Activated T-cell treated with anti-CD3 and anti-CD28 coated beads for 48 hours (primary cell): ENCODE data around the gene KRTAP12-2.

Experiments
- DNase-seq: peaks from one replicate; pipeline ENCODE4 v3.0.0-alpha.2; 2020; ENCODE audit warnings: low read depth

KRTAP12-2 gene, protein sequence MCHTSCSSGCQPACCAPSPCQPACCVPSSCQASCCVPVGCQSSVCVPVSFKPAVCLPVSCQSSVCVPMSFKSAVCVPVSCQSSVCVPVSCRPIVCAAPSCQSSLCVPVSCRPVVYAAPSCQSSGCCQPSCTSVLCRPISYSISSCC

DNA sequence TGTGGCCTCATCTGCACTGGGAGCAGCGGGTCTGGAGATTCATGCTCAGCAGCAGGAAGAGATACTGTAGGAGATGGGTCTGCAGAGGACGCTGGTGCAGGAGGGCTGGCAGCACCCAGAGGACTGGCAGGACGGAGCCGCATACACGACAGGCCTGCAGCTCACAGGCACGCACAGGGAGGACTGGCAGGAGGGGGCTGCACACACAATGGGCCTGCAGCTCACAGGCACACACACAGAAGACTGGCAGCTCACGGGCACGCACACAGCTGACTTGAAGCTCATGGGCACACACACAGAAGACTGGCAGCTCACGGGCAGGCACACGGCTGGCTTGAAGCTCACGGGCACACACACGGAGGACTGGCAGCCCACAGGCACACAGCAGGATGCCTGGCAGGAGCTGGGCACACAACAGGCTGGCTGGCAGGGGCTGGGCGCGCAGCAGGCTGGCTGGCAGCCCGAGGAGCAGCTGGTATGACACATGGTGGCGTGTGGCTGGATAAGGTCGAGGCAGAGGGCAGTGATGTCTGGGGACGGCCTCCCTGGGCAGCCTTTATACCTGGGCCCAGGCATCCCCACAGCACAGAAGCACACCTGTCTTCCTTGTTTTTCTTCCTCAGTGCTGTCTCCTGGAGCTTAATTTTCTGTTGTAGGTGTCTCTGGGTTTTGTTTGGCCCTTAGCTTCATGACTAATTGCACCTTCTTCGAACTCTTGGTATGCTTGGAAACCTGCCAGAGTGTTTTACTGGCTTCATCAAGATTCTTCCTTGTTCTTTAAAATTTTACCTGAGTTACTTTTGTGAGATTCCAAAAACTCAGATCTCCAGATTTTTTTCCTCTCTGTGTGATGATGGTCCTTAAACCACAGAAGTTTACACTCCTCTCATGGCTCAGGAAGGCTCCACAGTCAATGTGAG lies at the start of gene KRTAP12-2:
Gene KRTAP12-2, minus strand, starts transcription at position 527 of the 920 bp plus-strand sequence. Its CDS starts 41 bp downstream, at position 486.
- DNase-seq = no peak

DNA sequence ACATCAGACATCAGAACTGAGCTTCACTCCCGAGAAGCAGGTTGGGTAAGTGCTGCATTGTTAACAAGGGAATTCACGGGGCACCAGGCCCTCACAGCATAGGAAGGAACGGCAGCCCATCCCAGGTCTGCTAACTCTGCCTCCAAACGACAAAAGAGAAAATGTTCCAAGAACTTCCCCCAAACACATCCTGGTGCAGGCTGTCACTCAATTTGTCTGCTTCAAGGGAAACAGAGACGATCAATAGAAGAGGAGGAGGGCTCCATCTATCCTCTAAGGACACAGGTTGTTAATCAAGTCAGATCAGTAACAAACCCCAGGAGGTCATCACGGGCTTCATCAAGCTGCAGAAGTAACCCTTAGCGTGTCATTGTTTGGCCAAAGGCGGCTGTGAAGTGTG lies 48.2 kb upstream of the KRTAP12-2 start:
- no peak for DNase-seq

DNA sequence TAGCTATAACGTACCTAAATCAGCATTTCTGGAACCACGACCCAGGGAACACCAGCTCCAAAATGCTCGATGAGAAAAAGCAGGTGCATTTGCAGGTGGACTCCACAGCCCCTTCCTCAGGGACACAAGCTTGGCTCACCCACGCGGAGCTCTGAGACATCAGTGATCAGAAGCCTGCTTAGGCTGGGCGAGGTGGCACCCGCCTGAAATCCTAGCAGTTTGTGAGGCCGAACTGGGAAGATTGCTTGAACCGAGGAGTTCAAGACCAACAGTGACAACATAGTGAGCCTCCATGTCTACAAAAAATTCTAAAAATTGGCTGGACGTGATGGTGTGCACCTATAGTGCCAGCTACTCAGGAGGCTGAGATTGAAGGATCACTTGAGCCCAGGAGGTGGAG lies 47.1 kb upstream of the KRTAP12-2 start:
- no peak for DNase-seq

DNA sequence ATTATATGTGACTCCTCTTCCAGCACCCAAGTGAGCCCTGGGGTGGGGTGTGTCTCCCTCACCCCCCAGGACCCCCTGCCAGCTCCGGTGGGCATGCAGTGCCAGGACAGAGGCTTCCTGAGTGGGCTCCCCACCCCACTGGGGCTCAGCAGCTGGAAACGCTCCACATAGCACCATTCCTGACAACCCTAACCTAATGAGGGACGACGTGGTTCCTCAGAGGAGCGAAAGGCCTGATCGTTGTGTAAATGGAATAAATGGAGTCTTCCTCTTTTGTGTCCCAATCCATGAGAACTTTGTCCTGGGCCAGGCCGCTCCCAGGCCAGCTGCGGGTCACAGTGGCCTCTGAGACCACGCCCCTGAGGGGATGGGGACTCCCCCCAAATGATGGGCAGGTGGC lies 46.4 kb upstream of the KRTAP12-2 start:
- DNase-seq = no peak

DNA sequence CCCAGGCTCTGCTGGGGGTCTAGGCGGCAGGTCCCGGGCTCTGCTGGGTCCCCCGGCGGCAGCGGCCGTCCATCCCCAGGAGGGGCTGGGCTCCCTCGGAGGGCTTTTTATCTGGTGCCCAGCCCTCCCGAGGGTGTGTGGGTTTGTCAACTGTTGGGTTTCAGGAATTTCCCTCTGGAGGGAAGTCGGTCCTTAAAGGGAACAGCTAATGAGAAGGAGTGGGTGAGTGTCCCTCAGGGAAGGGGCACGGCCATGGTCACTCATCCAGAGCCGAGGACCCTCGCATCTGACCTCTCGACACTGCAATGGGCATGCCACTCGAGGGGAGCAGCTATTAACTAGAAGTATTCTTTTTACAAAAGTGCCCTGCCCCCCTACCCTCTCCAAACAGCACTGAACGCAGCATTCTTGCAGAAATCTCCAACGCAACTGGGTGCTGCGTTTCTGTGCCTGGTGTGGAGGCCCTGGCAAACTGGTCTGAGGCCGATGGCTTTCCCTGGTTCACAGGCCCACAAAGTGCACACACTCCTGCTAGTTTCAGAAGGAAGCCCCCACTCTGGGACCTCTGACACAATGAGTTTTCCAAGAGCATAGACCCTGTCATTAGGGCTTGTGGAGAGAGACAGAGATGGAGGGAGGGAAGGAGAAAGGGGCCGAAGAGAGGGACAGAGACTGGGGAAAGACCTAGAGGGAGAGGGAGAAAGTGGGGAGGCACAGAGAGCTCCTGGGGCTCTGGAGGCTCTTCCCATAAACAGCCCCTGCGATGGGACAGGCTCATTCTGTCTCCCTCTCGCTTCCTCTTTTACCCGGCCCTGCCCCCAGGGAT lies 45.7 kb upstream of the KRTAP12-2 start:
- DNase-seq = no peak

DNA sequence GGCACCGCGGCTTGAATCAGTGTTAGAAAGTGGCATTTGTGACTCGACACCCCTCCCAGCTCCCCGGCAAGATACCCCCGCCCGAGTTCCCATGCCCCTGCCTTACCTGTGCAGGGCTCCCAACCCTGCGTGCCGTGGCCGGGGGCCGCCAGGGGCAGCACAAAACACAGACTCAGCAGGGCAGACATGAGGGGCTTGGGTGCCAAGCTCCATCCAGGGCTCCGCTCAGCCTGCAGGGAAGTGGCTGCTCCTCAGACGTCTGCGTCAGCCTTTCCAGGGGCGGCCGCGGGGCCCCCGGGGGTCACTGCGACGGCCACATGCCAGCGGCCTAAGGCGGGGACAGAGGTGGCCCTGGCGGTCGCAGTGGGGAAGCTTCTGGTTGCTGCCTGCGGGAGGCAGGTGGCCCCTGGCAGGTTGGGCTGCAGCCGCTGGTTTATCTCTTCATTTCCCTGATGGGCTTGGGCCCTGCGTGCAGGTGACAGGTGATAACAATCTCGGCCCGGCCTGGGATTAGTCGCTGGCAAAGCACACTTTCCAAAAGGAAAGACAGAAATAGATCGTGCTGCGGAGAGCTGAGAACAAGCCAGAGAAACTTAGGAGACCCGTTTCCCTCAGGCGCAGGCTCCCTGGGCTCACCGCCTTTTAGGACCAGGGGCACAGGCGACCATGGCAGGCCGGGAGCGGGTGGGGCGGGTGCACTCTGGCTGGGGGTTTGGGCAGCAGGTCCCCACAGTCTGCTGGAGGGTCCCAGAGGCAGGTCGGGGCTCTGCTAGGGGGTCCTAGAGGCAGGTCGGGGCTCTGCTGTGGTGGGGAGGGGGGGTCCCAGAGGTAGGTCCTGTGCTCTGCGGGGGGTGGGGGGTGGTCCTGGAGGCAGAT lies 44.8 kb upstream of the KRTAP12-2 start, which contains the start of gene TSPEAR:
Gene TSPEAR, minus strand, starts transcription at position 246 of the 876 bp plus-strand sequence. Its CDS starts 58 bp downstream, at position 188.
- DNase-seq = no peak

DNA sequence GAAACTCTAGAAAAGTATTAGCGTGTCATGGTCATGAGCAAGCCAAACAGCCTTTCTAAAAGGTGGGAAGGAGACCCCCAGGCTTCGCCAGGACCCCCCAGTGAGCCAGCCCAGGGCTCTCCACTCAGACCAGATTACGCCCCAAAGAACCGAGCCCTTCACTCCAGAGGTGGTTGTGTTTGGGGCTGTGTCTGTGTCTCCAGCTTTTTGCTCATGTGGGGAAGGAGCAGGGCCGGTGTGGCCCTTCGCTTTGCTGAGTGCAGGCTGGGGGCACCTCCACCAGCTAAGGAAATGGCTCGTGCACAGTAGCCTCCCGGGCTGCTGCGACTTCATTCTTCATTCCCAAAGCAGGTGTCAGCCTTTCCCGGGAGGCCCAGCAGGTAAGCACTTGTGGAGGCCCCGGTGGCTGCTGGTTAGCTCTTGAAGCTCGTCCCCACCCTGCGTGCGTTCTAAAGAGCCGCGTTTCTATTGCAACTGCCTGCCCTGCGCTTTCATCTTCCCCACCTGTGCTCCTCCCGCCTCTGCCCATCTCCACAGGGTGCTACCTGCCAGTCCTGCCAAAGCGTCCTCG lies 44.1 kb upstream of the KRTAP12-2 start:
- no peak for DNase-seq

DNA sequence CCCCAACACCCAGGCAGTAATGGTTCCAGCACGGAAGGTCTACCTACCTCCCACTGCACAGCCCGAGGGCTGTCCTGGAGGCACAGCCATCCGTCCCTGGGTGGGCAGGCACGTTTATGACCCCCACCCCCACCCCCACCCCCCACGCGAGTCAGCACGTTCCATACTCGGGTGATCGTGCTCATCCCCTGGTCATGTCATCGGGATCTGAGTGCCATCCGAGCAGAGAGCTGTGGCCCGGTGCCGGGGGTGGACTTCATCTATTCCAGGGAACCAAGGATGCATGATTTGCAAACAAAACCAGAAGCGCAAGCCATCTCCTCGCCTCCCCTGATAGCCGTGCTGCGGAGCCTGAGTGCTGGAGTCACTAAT lies 43.6 kb upstream of the KRTAP12-2 start:
- no peak for DNase-seq

DNA sequence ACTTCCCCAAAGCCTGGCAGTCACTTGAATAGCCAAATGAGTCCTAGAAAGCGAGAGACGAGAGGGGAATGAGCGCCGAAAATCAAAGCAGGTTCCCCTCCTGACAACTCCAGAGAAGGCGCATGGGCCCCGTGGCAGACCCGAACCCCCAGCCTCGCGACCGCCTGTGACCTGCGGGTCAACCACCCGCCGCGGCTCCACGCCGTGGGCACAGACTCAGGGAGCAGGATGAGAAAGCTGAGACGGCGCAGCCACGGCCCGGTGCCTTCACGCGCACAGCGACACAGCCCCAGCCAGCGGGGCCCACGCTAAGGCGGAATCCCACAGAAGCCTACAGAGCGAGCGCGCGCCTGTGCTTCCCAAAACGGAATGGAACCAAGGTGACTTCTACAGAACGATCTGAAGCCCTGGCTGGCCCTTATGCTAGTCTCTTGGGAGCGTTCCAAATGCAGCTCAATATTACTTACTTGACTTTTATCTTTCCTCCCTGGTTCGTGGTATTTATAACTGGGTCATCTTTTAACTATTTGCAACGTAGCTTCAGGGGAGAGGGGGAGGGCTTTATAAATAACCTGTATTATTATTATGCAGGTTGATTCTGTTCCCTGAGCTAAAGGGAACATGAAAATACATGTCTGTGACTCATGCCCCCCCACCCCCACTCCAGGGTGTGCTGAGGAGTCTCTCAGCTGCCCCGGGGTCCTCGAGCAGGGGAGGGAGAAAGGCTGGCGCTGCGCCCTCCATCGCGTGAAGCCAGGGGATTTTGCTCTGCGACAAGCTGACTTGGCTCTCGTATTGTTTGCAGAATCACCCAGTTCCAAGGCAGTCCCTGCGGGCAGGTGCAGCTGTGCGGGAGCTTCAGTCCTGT lies 42.9 kb upstream of the KRTAP12-2 start:
- no peak for DNase-seq

DNA sequence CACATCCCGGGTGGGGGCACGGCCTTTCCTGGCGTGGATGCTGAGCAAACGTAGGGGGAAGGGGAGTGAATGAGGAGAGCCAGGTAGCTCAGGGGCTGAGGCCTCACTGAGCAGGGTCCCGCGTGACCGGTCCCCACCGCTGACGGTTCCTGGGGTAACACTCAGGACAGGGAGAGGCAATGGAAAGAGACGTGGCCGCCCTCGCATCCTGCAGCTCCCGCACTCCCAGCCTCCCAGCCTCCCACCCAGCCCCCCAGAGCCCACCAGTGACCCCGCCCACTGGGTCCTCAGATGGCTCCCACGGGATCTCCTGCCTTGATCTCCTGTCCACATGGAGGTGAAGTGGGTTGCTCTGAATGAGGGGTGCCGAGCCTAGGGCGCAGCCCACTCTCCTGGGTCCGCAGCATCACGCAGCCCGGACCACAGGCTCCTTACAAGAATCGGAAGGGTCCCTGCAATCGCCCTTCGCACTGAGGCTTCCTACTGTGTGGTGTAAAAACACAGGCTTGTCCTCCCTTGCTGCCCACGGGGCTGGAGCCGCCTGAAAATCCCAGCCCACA lies 42.2 kb upstream of the KRTAP12-2 start:
- no peak for DNase-seq

DNA sequence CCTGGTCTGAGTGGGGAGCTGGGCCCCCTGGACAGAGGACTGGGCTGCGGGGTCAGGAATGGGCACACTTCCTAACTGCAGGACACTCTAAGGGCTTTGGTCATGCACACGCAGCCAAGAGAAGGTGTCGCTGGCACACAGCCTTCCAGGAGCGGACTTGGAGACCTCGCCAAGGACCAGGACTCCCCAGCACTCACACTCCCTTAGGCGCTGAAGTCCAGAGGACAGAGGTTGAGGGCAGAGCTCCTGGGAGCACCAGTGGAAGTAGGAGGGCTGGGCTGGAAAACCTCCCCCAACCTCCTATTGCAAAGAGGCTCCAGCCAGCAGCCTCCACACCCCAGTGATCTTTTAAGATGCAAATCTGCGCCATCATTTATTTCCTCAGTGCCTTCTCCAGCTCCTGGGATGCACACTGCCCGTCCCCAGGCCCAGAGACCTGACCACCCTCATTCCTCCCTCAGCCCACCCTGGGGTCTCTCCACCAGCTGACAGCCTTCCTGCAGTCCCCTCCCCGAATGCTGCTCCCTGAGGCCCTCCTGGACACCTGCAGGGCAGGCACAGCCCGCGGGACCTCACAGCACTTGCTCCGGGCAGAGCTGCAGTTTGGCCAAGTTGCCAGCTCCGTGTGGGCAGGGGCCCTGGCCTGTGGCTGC lies 41.6 kb upstream of the KRTAP12-2 start:
- DNase-seq = no peak

DNA sequence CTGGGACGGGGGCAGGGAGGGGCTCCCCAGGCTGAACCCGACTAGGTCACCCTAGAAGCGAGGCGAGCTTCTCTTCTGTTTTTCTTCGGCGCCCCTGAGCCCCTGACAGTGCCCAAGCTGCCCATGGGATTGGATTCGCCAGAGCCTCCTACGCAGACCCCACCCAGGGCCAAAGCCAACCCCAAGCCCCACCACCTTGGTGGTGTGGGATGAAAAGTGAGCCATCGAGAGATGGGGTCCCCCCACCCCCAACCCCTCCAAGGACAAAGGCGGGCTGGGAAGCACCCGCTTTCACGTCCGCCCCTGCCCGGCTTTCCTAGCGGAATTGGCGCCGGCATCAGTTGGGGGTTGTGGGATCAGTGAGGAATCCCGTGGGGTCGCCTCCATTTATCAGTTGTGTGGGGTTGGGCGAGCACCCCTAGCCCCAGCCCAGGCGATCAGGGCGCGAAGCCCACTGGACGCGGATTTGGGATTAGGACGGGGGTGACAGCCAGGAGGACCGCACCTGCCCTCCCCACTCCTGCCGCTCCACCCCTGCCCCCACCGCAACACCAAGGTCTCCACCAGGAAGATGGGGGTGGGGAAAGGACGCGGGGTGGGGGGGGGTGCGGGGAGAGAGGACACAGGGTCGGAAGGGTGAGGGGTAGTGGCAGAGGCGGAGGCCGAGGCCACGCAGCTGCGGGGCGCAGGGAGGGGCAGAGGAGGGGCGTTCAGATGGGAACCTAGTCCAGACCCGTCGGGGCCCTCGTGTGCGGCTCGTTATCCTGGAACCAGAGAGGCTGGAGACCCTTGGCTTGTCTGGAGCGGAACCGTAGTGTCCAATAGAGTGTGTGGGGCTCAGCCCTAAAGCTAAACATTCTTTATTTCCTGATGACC lies 40.2 kb upstream of the KRTAP12-2 start:
- no peak for DNase-seq

DNA sequence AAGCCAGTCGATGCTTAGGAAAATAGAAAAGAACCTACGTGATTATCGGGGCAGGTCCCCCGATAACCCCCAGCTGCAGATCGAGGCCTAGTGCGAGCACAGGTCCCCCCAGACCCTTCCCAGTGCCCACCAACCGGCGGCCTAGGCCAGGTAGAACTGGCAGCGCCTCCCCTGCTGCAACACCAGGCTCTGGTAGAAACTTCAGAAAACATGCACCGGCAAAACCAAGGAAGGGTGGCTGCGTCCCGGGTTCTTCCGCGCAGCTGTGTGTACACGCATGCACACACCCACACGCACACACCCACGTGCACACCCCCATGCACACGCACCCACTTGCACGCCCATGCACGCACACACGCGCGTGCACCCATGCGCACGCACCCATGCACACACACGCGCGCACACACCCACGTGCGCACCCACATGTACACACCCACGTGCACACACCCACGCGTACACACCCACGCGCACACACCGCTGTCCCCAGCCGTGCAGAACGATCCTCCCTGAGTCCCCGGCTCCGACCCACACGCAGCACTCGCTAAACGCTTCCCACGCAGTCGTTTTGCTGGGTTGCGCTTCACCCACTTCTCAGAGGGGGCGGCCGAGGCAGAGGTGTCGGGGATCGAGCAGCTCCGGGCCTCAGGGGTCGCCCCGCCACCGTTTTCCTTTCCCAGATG lies 39.4 kb upstream of the KRTAP12-2 start:
- DNase-seq = no peak

DNA sequence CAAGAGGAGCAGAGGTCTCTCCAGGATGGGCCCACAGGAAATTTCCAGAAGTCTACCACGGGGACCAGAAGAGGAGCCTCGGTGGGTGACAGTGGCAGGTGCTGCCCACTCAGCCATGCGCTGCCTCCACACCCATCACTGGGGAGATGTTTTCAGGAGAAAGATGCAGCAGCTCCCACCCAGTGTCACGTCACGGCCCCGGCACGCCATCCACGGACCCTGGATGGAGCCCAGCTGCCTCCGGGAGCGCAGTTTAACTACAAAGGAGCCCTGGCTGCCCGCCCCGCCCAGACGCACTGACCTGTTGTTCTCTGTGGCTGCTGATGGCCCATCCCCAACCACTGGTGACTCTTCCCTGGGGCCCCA lies 37.9 kb upstream of the KRTAP12-2 start:
- no peak for DNase-seq

DNA sequence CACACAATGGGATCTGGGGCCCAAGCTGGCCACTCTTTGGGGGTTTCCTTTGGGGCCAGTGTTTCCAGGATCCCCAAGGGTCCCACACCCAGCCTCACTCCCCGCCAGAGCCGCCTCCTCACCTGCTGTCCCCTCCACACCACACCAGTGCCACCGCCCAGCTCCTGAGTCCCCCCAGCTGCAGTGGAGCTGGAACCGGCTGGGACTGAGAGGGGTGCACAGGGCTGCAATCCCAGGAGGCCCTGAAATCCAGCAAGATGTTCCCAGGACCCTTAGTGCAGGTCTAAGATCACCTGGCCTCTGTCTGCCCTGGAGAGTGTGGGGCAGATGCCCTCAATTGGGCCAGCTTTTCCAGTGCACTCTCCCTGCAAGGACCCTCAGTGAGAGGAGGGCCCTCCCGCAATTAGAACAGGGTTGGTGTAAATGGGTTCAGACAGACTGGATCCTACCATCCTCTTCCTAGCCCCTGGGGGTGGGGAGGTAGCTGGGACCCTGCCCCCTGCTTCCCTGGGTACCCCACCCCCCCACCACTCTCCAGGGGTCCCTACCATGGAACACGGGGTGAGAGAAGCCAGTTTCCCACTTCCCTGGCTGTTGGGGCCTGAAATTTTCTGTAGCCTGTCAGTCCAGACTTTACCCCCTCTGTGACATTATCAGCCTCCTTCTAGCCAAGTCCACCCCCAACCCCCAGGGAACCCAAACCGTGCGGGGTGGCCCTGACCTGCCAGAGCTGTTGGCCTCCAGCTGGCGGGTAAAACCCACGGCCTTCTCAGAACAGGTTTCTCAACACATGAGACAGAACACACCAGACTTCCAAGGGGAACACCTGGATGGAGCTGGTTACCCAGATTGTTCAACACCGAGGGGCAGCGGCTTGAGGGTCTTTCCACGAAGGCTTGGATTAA lies 37.3 kb upstream of the KRTAP12-2 start:
- DNase-seq = no peak

DNA sequence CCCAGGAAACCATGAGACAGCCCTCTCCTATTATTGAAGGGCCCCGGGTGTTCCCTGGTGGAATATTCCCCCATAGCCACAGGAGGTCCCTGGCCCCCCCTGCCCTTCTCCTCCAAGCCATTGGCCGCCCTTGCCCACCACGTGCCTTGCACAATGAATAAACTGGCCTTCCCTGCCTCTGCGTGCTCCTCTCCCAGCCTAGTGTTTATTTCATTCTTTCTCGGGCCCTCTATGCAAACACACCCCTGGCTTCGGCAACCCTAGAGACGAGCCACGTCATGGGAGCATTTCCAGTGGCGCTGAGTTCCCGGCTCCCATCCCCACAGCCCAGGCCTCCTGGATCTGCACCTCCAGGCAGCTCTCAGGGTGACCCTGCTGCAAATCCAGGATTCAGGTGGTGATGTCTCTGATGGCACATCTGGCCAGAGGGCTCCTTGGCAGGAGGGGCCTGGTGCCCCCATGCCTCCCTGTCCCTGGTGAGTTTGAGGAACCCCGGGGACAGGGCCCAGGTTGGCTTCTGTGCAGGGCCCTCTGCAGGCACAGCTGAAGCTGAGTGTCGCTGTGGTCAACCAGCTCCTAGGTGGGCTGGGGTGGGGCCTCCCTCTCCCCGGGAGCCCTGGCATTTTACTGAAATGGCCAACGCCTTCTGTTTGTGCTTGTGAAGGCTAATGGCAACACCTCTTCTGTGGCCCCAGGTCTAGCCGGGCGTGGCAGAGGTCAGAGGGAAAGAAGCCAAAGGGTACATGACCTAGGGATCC lies 36.4 kb upstream of the KRTAP12-2 start:
- DNase-seq = no peak
